Kidney capillary endothelial cell (primary cell): Measurements from ENCODE around the gene GPS1.

Source experiments
- DNase-seq: peaks from one replicate; pipeline ENCODE4 v3.0.0-alpha.2; 2018; ENCODE audit warnings: low spot score

Gene GPS1

GRCh38 chr17:82079001-82079677, 27.4 kb downstream of the GPS1 start:
- DNase-seq, result no peak

- DNase-seq, result no peak
These were observed 28.5 kb downstream of the GPS1 start for GRCh38 chr17:82080048-82080788.

GRCh38 chr17:82080789-82081464, 29.2 kb downstream of the GPS1 start:
- no peak for DNase-seq

GRCh38 chr17:82081546-82081945, 29.8 kb downstream of the GPS1 start:
- DNase-seq, result no peak

GRCh38 chr17:82081966-82082365, 30.3 kb downstream of the GPS1 start:
- DNase-seq, result no peak

- no peak for DNase-seq
These were observed 30.8 kb downstream of the GPS1 start for GRCh38 chr17:82082456-82082855.

DNA sequence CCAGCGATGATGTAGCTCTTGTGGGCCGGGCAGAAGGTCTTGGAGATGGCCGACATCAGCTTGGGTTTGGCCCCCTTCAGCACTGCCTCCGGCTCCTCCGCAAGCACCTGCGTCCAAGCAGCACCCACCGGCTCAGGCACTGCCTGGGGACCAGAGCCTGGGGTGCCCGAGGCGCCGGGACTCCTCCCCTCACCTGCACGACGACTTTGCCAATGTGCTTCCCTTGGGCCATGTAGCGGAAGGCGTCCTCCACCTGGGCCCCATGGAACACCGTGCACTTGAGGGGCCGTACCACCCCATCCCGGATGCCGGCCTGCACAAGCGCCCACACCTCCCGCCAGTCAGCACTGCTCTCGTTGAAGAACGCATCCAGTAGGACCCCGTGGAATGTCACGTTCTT, 31.3 kb downstream of the GPS1 start:
- no peak for DNase-seq

DNA sequence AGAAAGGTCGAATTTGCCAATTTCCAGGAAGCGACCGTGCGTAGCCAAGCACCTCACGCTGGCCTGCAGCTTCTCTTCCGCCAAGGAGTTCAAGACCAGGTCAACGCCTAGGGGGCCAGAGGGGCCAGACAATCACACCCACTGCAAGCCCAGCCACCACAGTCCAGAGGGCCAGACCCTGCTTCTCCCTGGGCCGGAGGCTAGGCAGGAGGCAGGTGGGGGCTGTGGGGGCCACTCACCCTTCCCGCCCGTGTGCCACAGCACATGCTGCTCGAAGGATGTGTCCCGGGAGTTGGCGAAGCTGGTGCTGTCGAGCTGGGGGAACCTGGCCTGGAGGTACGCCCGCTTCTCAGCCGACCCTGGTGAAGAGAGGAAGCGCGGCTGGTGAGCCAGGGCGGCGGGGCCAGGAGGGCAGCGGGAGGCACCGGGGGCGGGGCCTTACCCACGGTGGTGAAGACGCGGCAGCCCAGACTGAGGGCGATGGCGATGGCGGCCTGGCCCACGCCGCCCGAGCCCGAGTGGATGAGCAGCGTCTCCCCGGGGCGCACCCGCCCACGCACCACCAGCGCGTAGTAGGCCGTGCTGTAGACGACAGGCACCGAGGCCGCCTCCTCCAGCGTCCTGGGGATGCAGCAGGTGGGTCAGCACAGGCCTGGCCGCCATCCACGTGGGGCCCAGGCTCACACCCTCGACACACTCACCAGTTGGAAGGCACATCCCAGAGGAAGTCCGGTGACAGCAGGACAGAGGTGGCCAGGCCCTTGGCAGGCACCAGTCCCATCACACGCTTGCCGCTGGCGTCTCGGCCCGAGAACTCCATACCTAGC, 32.0 kb downstream of the GPS1 start:
- DNase-seq, result no peak

GRCh38 chr17:82084373-82085030, 32.8 kb downstream of the GPS1 start:
- DNase-seq, result no peak

- no peak for DNase-seq
These were observed 33.5 kb downstream of the GPS1 start for GRCh38 chr17:82085031-82085861.

DNA sequence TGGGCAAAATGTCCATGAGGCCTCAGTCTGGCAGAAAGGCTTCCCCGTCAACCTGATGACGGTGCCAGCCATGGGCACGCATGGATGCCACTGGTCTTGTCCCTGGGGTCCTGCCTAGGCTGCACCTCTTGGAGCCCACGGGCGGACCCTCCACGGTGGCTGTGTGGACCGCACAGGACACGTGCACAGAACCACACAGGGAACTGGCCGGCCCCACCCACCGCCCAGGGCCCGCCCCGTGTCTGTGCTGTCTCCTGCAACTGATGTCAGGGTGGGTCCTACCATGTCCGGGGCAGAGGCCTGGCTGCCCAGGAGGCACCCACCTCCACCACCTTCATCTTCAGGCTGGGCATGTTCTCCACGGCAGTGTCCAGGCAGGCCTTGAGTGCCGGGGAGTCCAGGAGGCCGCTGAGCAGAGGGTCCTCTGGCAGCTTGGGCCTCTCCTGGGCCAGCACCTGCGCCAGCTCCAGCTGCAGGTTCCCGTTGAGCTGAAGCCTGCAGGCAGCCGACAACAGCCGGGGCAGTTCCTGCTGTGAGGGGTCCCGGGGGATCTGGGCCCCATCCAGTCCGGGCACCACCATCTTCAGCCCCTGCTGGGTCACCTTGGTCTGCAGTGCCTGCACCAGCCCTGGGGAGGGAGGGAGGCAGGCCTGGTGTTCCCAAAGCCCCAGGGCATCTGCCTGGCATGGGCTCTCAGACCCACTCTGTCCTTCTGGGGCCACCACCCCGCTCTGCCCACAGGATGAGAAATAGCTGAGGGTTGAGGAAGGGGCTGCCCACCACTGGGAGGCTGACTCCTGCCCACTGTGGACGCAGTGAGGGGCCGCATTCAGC, 34.5 kb downstream of the GPS1 start:
- no peak for DNase-seq

DNA sequence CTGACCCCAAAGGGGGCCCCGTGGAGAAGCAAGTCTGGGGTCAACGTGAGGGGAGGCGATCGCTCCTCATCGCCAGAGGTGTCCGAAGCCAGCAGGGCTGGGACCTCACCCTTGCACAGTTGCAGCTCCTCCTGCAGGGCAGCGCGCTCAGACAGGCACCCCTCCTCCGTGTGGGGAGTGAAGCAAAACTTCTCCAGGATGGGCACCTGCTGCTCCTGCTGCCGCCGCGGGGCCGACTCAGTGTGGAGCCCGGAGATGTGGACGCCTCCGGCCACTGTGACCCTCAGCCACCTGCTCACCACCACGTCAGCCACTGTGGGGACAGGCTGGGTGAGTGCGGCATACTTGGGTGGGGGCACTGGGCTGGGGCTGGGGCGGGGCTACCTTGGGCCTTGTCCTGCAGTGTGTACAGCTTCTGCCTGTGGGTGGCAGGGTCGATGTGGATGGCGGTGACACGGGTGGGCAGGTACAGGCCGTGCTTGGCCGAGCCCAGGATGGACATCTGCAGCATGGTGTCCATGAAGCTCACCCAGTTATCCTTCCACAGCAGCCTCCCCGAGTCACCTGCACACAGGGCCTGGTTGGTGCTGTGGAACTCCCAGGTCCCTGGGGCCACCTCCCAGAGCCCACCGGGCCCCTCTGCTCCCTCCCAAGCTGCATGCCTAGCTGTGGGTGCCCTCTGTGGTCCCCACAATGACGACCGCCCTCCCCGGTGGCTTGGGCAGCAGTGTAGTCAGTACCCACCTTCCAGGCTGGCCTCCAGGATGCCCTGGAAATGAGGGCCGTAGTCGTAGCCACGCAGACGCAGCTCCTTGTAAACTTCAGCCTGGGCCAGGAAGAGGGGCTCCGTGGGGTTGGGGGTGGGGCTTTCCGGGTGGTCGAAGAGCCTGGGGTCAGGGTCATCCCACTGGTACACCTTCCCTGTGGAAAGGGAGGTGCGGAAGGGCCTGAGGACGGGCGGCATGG, 35.5 kb downstream of the GPS1 start:
- DNase-seq, result no peak

DNA sequence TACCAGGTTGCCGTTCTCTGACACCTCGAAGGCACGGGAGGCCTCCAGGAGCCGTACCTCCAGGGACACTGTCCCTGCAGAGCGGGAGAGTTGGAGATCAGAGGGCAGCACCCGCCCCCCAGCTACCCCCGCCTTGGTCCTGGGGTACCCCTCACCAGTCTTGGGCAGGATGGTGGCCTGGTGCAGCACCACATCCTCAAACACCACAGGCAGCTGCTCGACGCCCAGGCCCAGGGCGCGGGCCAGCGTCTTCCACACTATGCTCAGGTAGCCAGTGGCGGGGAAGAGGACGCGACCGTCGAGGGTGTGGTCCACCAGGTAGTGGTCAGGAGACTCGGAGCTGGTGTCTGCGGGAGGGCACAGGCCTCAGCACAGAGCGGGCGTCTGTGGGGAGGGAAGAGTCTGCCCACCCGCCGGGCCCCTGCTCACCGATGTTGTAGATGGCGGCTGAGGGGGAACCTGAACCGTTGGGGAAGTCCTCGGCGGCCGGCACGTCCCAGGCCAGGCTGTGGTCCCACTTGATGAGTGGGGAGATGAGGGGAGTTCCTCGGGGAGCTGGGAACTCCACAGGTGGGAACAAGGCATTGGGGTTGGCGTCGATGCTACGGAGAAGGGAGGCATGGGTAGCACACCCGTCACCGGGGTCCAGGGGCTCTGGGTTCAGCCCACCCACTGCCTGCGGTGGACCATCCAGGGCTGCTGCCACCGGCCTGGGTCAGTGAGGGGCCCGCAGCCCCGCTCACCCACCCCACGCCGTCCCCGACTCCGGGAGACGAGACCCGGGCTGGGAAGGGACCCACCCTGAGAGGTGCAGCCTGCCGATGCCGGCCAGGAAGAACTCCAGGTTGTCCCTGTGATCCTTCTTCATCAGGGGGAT, 36.5 kb downstream of the GPS1 start:
- DNase-seq, result no peak

GRCh38 chr17:82088838-82089722, 37.4 kb downstream of the GPS1 start:
- DNase-seq, result no peak

DNA sequence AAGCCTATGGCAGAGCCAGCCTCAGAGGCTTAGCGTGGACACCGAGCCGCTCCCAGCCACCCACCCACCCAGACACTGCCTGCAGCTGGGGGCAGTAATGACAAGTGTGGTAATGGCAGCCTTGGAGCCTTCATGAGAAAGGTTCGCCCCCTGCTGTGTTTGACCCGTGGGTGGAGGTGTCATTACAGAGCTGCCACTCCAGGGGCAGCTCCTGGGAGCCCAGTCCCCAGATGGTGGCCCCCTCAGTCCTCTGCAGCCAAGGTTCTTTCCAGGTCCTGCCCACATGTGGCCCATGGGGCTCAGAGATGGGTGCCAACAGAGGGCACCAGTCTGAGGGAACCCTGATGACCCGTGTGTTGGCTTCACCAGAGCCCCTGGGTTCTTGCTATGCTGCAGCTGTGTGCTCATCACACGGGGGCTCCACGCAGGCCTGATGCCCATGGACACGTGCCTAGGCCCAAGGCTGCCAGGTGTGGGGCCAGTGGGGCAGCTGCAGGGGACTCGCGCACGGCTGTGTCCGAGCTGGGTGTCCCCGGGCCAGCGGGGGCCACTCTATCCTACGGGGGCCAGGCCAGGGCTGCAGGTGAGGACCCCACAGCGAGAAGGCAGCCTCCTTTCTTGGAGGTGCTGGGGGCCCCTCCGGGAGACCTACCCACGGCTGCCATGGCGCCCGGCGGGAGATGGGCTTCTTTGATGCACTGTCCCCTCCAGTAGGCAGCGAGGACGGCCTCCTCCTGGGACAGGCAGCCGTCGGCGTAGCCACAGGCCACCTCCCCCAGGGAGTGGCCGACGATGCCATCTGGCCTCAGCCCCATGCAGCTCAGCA, 38.2 kb downstream of the GPS1 start:
- no peak for DNase-seq
